Dendritic cell treated with granulocyte-macrophage colony-stimulating factor and Interleukin-4, amounts not matched to agents 40 ng/mL and 50 ng/mL, for 4 days (primary cell): ENCODE data around the gene MED20.

Source experiments
- H3K27ac Mint-ChIP-seq: one replicate; pipeline ENCODE4 v1.8.0; 2022; ENCODE audit warnings: mild to moderate bottlenecking, mixed read lengths
- H3K27me3 Mint-ChIP-seq: one replicate; pipeline ENCODE4 v1.8.0; 2022; ENCODE audit warnings: mild to moderate bottlenecking, mixed read lengths
- H3K36me3 Mint-ChIP-seq: one replicate; pipeline ENCODE4 v1.8.0; 2022; ENCODE audit warnings: low read depth, mixed read lengths
- H3K4me1 Mint-ChIP-seq: one replicate; pipeline ENCODE4 v1.8.0; 2022; ENCODE audit warnings: low read depth, mixed read lengths
- H3K4me3 Mint-ChIP-seq: one replicate; pipeline ENCODE4 v1.8.0; 2022; ENCODE audit warnings: mild to moderate bottlenecking, moderate library complexity, mixed read lengths
- H3K9me3 Mint-ChIP-seq: one replicate; pipeline ENCODE4 v1.8.0; 2022; ENCODE audit warnings: mixed read lengths
- intact Hi-C: fragments of 100-400 bp; cut with micrococcal nuclease; formaldehyde crosslinking; loops from one replicate; pipeline ENCODE4 v1.15.0; 2022

The MED20 gene

DNA sequence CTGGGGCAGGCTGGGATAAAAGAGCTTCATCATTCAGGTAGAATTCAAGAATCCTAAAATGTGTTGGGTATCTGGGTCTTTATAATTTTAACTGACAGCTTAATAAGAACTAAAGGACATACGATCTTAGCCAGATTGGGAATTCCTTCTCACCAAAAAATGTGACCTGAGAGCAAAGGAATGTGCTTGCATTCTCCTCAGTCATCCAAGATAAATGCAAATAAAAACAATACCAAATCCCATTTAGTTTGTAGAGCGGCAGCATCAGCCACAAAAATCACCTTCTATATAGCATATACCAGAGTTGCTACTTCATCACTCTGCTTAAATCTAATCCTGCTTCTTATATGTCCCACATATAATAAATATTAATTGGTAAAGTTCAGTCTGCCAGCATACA is 42.7 kb downstream of the MED20 start:
- Mint-ChIP-seq H3K27ac (no peak overlapping the region), H3K4me3 (no peak overlapping the region), H3K27me3 (no peaks in the 10 kb centered on the region), H3K4me1 (no peaks in the 10 kb centered on the region), H3K9me3 (no peaks in the 10 kb centered on the region), H3K36me3 (no peaks in the 10 kb centered on the region)
- intact Hi-C loops = no loop called here

DNA sequence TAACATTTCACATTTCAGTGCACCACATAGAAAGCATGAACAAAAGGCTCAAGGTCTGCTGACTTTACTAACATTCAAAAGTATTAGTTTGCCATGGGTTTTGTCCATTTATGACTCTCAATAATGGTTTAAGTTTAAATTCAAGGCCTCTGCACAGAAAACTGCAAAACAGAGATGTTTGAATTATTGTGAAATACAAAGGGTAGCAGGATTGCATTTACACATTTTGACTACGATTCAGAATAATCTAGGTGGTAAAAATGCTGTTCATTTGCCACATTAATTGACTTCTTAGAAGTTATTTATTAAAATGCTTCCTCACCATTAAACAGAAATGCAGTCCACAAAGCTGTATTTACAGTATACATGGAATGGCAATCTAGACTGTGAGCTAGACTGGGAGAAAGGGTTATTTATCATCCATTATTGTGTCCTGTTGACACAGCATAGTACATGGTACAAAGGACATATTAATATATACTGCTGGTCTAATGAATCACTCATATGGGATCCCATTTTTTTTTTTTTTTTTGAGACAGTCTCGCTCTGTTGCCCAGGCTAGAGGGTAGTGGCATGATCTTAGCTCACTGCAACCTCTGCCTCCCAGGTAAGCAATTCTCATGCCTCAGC is 43.8 kb downstream of the MED20 start:
- H3K36me3 Mint-ChIP-seq = no peaks in the 10 kb centered on the region
- no peaks in the 10 kb centered on the region for H3K27me3 Mint-ChIP-seq
- no peaks in the 10 kb centered on the region for H3K4me1 Mint-ChIP-seq
- intact Hi-C loops = no loop called here
- H3K4me3 Mint-ChIP-seq = no peak overlapping the region
- H3K9me3 Mint-ChIP-seq = peaks cover 6% of the 10 kb centered on the region
- H3K27ac Mint-ChIP-seq = no peak overlapping the region

DNA sequence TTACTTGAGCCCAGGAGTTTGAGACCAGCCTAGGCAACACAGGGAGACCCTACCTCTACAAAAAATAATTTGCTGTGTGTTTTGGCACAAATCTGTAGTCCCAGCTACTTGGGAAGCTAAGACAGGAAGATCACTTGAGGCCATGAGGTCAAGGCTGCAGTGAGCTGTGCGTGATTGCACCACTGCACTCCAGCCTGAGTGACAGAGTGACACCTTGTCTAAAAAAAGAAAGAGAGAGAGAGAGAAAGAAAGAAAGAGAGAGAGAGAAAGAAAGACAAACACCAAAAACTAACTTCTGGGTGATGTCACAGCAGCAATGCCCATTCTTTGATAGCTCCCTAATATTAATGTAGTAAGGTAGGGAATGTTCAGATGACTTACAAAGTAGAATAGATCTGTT is 46.2 kb downstream of the MED20 start:
- Mint-ChIP-seq H3K4me3 (no peak overlapping the region), H3K9me3 (peaks cover 6% of the 10 kb centered on the region), H3K36me3 (no peaks in the 10 kb centered on the region), H3K4me1 (peaks cover 8% of the 10 kb centered on the region), H3K27me3 (no peaks in the 10 kb centered on the region), H3K27ac (no peak overlapping the region)
- intact Hi-C loops = no loop called here

DNA sequence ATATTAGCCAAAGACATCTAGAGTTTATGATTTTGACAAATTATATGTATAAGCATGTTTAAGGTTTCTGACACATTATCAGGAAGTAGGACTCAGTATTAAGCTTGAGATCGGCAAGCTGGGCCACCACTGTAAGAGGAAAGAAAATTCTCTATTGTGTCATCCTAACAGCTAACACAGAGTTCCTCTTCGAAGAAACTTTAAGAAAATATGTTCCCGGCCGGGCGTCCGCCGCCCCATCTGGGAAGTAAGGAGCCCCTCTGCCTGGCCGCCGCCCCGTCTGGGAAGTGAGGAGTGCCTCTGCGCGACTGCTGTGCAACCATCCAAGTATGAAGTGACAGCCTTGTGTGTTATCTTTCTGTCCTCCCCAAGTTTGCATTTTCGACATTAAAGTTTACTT is 48.8 kb downstream of the MED20 start:
- intact Hi-C loops = no loop called here
- Mint-ChIP-seq H3K4me1 (peaks cover 8% of the 10 kb centered on the region), H3K9me3 (peaks cover 6% of the 10 kb centered on the region), H3K27ac (no peak overlapping the region), H3K27me3 (no peaks in the 10 kb centered on the region), H3K36me3 (no peaks in the 10 kb centered on the region), H3K4me3 (no peak overlapping the region)

DNA sequence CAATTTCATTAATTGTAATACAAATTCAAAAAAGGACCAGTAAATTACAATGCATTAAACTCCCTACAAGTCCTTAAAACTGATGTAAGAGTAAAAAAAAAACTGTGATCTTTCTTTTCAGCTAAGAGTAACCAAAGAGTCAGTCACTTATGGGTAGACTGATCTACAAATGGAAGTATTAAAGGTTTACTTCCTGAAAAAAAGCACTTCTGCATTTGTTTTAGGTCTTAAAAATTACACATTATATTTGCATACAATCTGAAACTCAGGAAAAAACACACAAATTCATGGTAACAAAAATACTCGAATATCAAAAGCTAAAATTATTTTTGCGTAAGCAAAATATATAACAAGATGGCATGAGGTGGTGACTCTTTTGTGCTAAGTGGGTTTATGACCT is 49.2 kb downstream of the MED20 start:
- H3K4me1 Mint-ChIP-seq = peaks cover 8% of the 10 kb centered on the region
- H3K36me3 Mint-ChIP-seq = no peaks in the 10 kb centered on the region
- no peak overlapping the region for H3K27ac Mint-ChIP-seq
- H3K4me3 Mint-ChIP-seq = no peak overlapping the region
- no peaks in the 10 kb centered on the region for H3K27me3 Mint-ChIP-seq
- H3K9me3 Mint-ChIP-seq = peaks cover 6% of the 10 kb centered on the region
- intact Hi-C loops = no loop called here

DNA sequence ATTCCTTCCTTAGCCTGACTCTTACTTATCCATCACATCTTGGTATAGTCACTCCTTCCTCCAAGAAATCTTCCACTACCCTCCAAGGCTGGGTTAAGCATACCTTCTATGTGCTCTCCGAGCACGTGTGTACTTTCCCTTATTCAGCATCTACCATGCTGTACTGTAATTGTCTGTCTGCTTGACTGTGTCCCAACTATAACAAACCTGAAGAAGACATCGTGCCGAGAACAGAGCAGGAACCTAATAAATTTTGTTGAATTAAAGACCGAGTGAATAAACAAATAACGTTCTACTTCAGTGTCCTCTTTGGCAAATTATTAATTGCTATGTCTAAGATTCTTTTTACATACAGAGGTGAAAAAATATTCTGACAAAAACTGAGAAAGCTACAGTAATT is 61.6 kb downstream of the MED20 start:
- Mint-ChIP-seq H3K9me3 (no peaks in the 10 kb centered on the region), H3K27ac (no peak overlapping the region), H3K4me1 (no peaks in the 10 kb centered on the region), H3K36me3 (no peaks in the 10 kb centered on the region), H3K27me3 (no peaks in the 10 kb centered on the region), H3K4me3 (no peak overlapping the region)
- intact Hi-C loops = no loop called here

DNA sequence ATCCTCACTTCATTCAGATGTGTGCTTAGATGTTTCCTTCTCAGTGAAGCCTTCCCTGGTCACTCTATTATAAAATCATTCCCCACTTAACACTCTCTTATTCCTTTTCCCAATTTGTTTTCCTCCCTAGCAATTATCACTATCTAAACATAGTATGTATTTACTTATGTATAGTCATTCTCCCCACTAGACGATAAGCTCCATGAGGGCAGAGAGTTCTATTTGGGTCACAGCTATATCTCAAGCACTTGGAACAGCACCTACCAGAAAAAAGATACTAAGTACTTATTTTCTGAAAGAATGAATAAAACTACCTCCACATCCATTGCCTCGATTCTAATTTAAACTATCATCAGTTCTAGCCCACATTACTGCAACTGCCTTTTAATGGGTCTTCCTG is 62.2 kb downstream of the MED20 start:
- H3K4me3 Mint-ChIP-seq = no peak overlapping the region
- no peak overlapping the region for H3K27ac Mint-ChIP-seq
- H3K9me3 Mint-ChIP-seq = no peaks in the 10 kb centered on the region
- H3K36me3 Mint-ChIP-seq = no peaks in the 10 kb centered on the region
- intact Hi-C loops = no loop called here
- H3K27me3 Mint-ChIP-seq = no peaks in the 10 kb centered on the region
- no peaks in the 10 kb centered on the region for H3K4me1 Mint-ChIP-seq
